SK-N-SH treated with all-trans-retinoic acid at 6 μM for 48 hours (cell line): Measurements from ENCODE around the gene MAPK12.

ENCODE experiments used
- ATAC-seq: fragments of 200-7000 bp; cut with Tn5 transposase; 3 replicates; pipeline ENCODE4 v1.9.1; 2020; ENCODE audit warnings: mild to moderate bottlenecking, moderate library complexity
- ARNTL ChIP-seq: fragments of 450-650 bp; formaldehyde crosslinking; IDR thresholded peaks from 2 replicates; pipeline ENCODE4 v1.5.0; 2020; ENCODE audit warnings: low read depth, mild to moderate bottlenecking, moderate library complexity, borderline replicate concordance
- BACH2 ChIP-seq: fragments of 250-450 bp; sonication (Bioruptor Pico); IDR thresholded peaks from 2 replicates; pipeline ENCODE4 v1.9.0; 2021; ENCODE audit warnings: mild to moderate bottlenecking, borderline replicate concordance
- CREB5 ChIP-seq: fragments of 250-450 bp; sonication (Bioruptor Pico); IDR thresholded peaks from 2 replicates; pipeline ENCODE4 v1.5.1; 2020; ENCODE audit warnings: low read depth, mild to moderate bottlenecking, moderate library complexity
- CSDC2 ChIP-seq: fragments of 250-450 bp; sonication (Bioruptor Pico); IDR thresholded peaks from 2 replicates; pipeline ENCODE4 v1.5.0; 2020; ENCODE audit warnings: mild to moderate bottlenecking, moderate library complexity
- CSRNP3 ChIP-seq: fragments of 250-450 bp; sonication (Bioruptor Pico); IDR thresholded peaks from 2 replicates; pipeline ENCODE4 v1.5.1; 2021; ENCODE audit warnings: mild to moderate bottlenecking, moderate library complexity
- ESRRG ChIP-seq: fragments of 250-450 bp; sonication (Bioruptor Pico); IDR thresholded peaks from 2 replicates; pipeline ENCODE4 v1.6.1; 2021; ENCODE audit warnings: mild to moderate bottlenecking
- GLIS3 ChIP-seq: fragments of 250-450 bp; sonication (Bioruptor Pico); IDR thresholded peaks from 2 replicates; pipeline ENCODE4 v1.5.0; 2020; ENCODE audit warnings: mild to moderate bottlenecking, moderate library complexity
- ISL1 ChIP-seq: fragments of 250-450 bp; sonication (Bioruptor Pico); IDR thresholded peaks from 2 replicates; pipeline ENCODE4 v2.1.2; 2022; ENCODE audit warnings: mild to moderate bottlenecking, moderate library complexity
- OSR1 ChIP-seq: fragments of 250-450 bp; sonication (Bioruptor Pico); IDR thresholded peaks from 2 replicates; pipeline ENCODE4 v1.8.0; 2022; ENCODE audit warnings: moderate library complexity, mild to moderate bottlenecking, inconsistent platforms
- PATZ1 ChIP-seq: fragments of 250-450 bp; sonication (Bioruptor Pico); IDR thresholded peaks from 2 replicates; pipeline ENCODE4 v1.8.0; 2020; ENCODE audit warnings: mild to moderate bottlenecking, moderate library complexity, borderline replicate concordance
- POU6F1 ChIP-seq: fragments of 250-450 bp; sonication (Bioruptor Pico); IDR thresholded peaks from 2 replicates; pipeline ENCODE4 v1.8.0; 2021; ENCODE audit warnings: low read depth, mild to moderate bottlenecking, moderate library complexity, borderline replicate concordance
- PPARA ChIP-seq: fragments of 250-450 bp; sonication (Bioruptor Pico); IDR thresholded peaks from 2 replicates; pipeline ENCODE4 v1.5.0; 2020; ENCODE audit warnings: mild to moderate bottlenecking, borderline replicate concordance
- RARB ChIP-seq: fragments of 250-450 bp; sonication (Bioruptor Pico); IDR thresholded peaks from 2 replicates; pipeline ENCODE4 v1.8.0; 2021; ENCODE audit warnings: mild to moderate bottlenecking, moderate library complexity
- SNAI2 ChIP-seq: fragments of 250-450 bp; sonication (Bioruptor Pico); IDR thresholded peaks from 2 replicates; pipeline ENCODE4 v1.5.0; 2020; ENCODE audit warnings: mild to moderate bottlenecking, moderate library complexity
- TCF4 ChIP-seq: fragments of 250-450 bp; sonication (Bioruptor Pico); IDR thresholded peaks from 2 replicates; pipeline ENCODE4 v1.8.0; 2021; ENCODE audit warnings: mild to moderate bottlenecking, moderate library complexity, borderline replicate concordance
- TOX ChIP-seq: fragments of 250-450 bp; sonication (Bioruptor Pico); IDR thresholded peaks from 2 replicates; pipeline ENCODE4 v1.8.0; 2021; ENCODE audit warnings: mild to moderate bottlenecking, moderate library complexity, borderline replicate concordance
- ZC3H10 ChIP-seq: fragments of 250-450 bp; sonication (Bioruptor Pico); IDR thresholded peaks from 2 replicates; pipeline ENCODE4 v1.5.1; 2021; ENCODE audit warnings: mild to moderate bottlenecking, moderate library complexity
- ZFP3 ChIP-seq: fragments of 250-450 bp; sonication (Bioruptor Pico); IDR thresholded peaks from 2 replicates; pipeline ENCODE4 v1.5.0; 2020; ENCODE audit warnings: mild to moderate bottlenecking, moderate library complexity
- ZFP30 ChIP-seq: fragments of 450-650 bp; formaldehyde crosslinking; IDR thresholded peaks from 2 replicates; pipeline ENCODE4 v1.5.0; 2022; ENCODE audit warnings: mild to moderate bottlenecking, moderate library complexity
- ZNF565 ChIP-seq: fragments of 450-650 bp; formaldehyde crosslinking; conservative IDR thresholded peaks from 2 replicates; pipeline ENCODE4 v1.5.0; 2020; ENCODE audit warnings: low read depth, mild to moderate bottlenecking, moderate library complexity
- ZNF70 ChIP-seq: fragments of 450-650 bp; formaldehyde crosslinking; IDR thresholded peaks from 2 replicates; pipeline ENCODE4 v1.5.0; 2020; ENCODE audit warnings: mild to moderate bottlenecking, moderate library complexity
- ZNF8 ChIP-seq: fragments of 450-650 bp; formaldehyde crosslinking; IDR thresholded peaks from 2 replicates; pipeline ENCODE4 v1.5.0; 2020; ENCODE audit warnings: mild to moderate bottlenecking, moderate library complexity

MAPK12 gene

GRCh38 chr22:50222508-50222907, 39.0 kb downstream of the MAPK12 start:
- no peak for ATAC-seq
- no peak for TF ChIP-seq RARB (CRISPR knock-in tag)
- TF ChIP-seq ZNF8 (CRISPR knock-in tag) = no peak
- TF ChIP-seq PATZ1 (CRISPR knock-in tag) = no peak
- TF ChIP-seq CSDC2 = no peak
- TF ChIP-seq TOX (CRISPR knock-in tag) = no peak
- TF ChIP-seq GLIS3 (CRISPR knock-in tag) = no peak
- TF ChIP-seq TCF4 (CRISPR knock-in tag) = no peak
- no peak for TF ChIP-seq POU6F1 (CRISPR knock-in tag)
- TF ChIP-seq CREB5 (CRISPR knock-in tag) = no peak
- no peak for TF ChIP-seq CSRNP3
- TF ChIP-seq ARNTL (CRISPR knock-in tag) = no peak
- TF ChIP-seq ISL1 (CRISPR knock-in tag) = no peak
- no peak for TF ChIP-seq ZC3H10 (CRISPR knock-in tag)
- TF ChIP-seq ZFP3 = no peak
- TF ChIP-seq OSR1 (CRISPR knock-in tag) = no peak
- TF ChIP-seq ZFP30 (CRISPR knock-in tag) = no peak
- no peak for TF ChIP-seq SNAI2 (CRISPR knock-in tag)

GRCh38 chr22:50221410-50222300, 39.8 kb downstream of the MAPK12 start:
- ATAC-seq = no peak
- TF ChIP-seq TCF4 (CRISPR knock-in tag) (no peak), ZNF8 (CRISPR knock-in tag) (no peak), BACH2 (CRISPR knock-in tag) (no peak), ISL1 (CRISPR knock-in tag) (no peak), PATZ1 (CRISPR knock-in tag) (no peak), ZFP3 (no peak), ESRRG (no peak), OSR1 (CRISPR knock-in tag) (no peak), CSRNP3 (no peak), SNAI2 (CRISPR knock-in tag) (no peak), ARNTL (CRISPR knock-in tag) (no peak), RARB (CRISPR knock-in tag) (no peak), ZNF70 (no peak), ZC3H10 (CRISPR knock-in tag) (no peak), ZFP30 (CRISPR knock-in tag) (no peak), PPARA (CRISPR knock-in tag) (no peak), ZNF565 (CRISPR knock-in tag) (no peak), CREB5 (CRISPR knock-in tag) (no peak)
